NCI-H128 (cell line): ENCODE measurements around the gene ABCB6.

Experiments
- DNase-seq: peaks from one replicate; lab custom pipeline; 2025; ENCODE audit not compliant: unreplicated experiment; lab: John Stamatoyannopoulos, UW

The ABCB6 gene

GRCh38 chr2:219171231-219171651 lies 47.5 kb downstream of the ABCB6 start:
- DNase-seq, result peak; percentile 4

GRCh38 chr2:219169930-219170654 lies 48.7 kb downstream of the ABCB6 start, which contains the start of gene SLC23A3:
Gene SLC23A3 (minus strand): TSS chr2:219170029. CDS start chr2:219169984, 45 bp downstream.
- DNase-seq, result no peak

- DNase-seq, result no peak
Measured at GRCh38 chr2:219168932-219169331, 49.8 kb downstream of the ABCB6 start.

- DNase-seq, result no peak
Measured at GRCh38 chr2:219168526-219168925, 50.2 kb downstream of the ABCB6 start.

- DNase-seq, result no peak
Measured at GRCh38 chr2:219167997-219168396, 50.8 kb downstream of the ABCB6 start.

- DNase-seq, result no peak
Measured at GRCh38 chr2:219165058-219165911, 53.5 kb downstream of the ABCB6 start.

GRCh38 chr2:219163156-219163555 lies 55.6 kb downstream of the ABCB6 start:
- no peak for DNase-seq

GRCh38 chr2:219161097-219161496 lies 57.7 kb downstream of the ABCB6 start:
- no peak for DNase-seq

GRCh38 chr2:219160186-219161017 lies 58.4 kb downstream of the ABCB6 start, which contains the start of gene NHEJ1:
Gene NHEJ1 (minus strand): TSS chr2:219160815. CDS start chr2:219158362, 2,453 bp downstream.
- peak; percentile 61 for DNase-seq
